ENCODE measurements around the gene UIMC1. TPM values are rescaled to one million over a fixed set of nuclear protein-coding genes. Genes with fewer than 3 reads are reported as not detected.

Gene UIMC1
- polyA plus RNA-seq, 1 of the 3 experiments (the other 2 are of a cell fraction): 19.9 TPM

GRCh38 chr5:176899946-176900779, 106.4 kb downstream of the UIMC1 start:
- ChIA-PET CTCF (interaction anchor here (0.8 to 3.3 kb wide), 9 partner anchors 9 to 555 kb away, joined by 3 to 12 read pairs (median 4); no protein-coding TSS in a partner anchor), POLR2A (interaction anchor here (1.6 kb wide), 1 partner anchor 12 kb away, joined by 4 read pairs; no protein-coding TSS in a partner anchor)
- H3K27me3 ChIP-seq (ENCODE audit: insufficient read depth): no peaks in the 10 kb centered on the region
- H3K36me3 ChIP-seq (replicated peaks in 1 of 2; ENCODE audit: control insufficient read depth in 1 of 2, insufficient read depth in 2 of 2, low read length in 1 of 2): peaks cover 21 to 40% of the 10 kb centered on the region in 2 experiments
- H3K27ac ChIP-seq (ENCODE audit: low read depth in 2 of 2, low read length in 1 of 2): peak overlapping the region in 1 of 2 experiments; percentile 67; a peak in 2 of 4 replicates
- H3K9ac ChIP-seq: no peak overlapping the region
- H3F3A ChIP-seq (replicated peaks; ENCODE audit: insufficient read depth): no peaks in the 10 kb centered on the region
- 98% methylated on average over 4 of the region's 4 CpGs for WGBS (ENCODE audit: low lambda C conversion rate)
- no peak overlapping the region for H3K4me3 ChIP-seq (ENCODE audit: low read depth in 2 of 2, low read length in 1 of 2)
- H3K9me3 ChIP-seq: no peaks in the 10 kb centered on the region
- no peak for TF ChIP-seq RAD21 (IDR thresholded peaks at IDR 0.05; ENCODE audit: low read length)
- no peak for TF ChIP-seq EZH2phosphoT487 (IDR thresholded peaks at IDR 0.05; ENCODE audit: borderline replicate concordance, low read depth)
- no peak for TF ChIP-seq RFX5 (IDR thresholded peaks at IDR 0.05; ENCODE audit: low read length)
- no peak for TF ChIP-seq SIN3A (IDR thresholded peaks at IDR 0.05; ENCODE audit: borderline replicate concordance, low read depth, low read length)
- TF ChIP-seq YY1 (IDR thresholded peaks at IDR 0.05; ENCODE audit: low read depth): no peak
- no peak for TF ChIP-seq RXRA (IDR thresholded peaks at IDR 0.05; ENCODE audit: borderline replicate concordance, low read depth)
- no peak for TF ChIP-seq FOXJ3 (CRISPR knock-in tag; IDR thresholded peaks at IDR 0.05)
- no peak for TF ChIP-seq ELF1 (IDR thresholded peaks at IDR 0.05)
- no peak for TF ChIP-seq ZBTB33 (IDR thresholded peaks at IDR 0.05; ENCODE audit: borderline replicate concordance, low read depth)
- no peaks in the 10 kb centered on the region for H4K20me1 ChIP-seq (ENCODE audit: insufficient read depth)
- H2AFZ ChIP-seq (ENCODE audit: low read depth): no peak overlapping the region
- H3K4me1 ChIP-seq (ENCODE audit: control insufficient read depth in 1 of 2, insufficient read depth in 2 of 2, low read depth in 1 of 2, low read length in 1 of 2): peaks cover 0 to 10% of the 10 kb centered on the region in 2 experiments; a peak in 1 of 4 replicates
- DNase-seq: peak; percentile 30
- no peaks in the 10 kb centered on the region for H3K9me2 ChIP-seq
- H3K79me2 ChIP-seq (ENCODE audit: insufficient read depth): no peaks in the 10 kb centered on the region
- H3K4me2 ChIP-seq: no peak overlapping the region

GRCh38 chr5:176899296-176899891, 107.2 kb downstream of the UIMC1 start, which contains the start of gene HK3:
TSS of gene HK3 (minus strand) at chr5:176899346. CDS start at chr5:176896159, 3,187 bp downstream.
- H3K4me3 ChIP-seq (ENCODE audit: low read depth in 2 of 2, low read length in 1 of 2): no peak within 1 kb of the TSS
- H3K27me3 ChIP-seq (ENCODE audit: insufficient read depth): no peaks in the 10 kb centered on the region
- H3K4me1 ChIP-seq (ENCODE audit: control insufficient read depth in 1 of 2, insufficient read depth in 2 of 2, low read depth in 1 of 2, low read length in 1 of 2): peaks cover 0 to 10% of the 10 kb centered on the region in 2 experiments; a peak in 1 of 4 replicates
- no peak for DNase-seq
- ChIA-PET CTCF (interaction anchor here (0.9 to 3.3 kb wide), 7 partner anchors 10 to 239 kb away, joined by 3 to 12 read pairs (median 3); no protein-coding TSS in a partner anchor), POLR2A (interaction anchor here (0.6 to 1.6 kb wide), 2 partner anchors 11 to 16 kb away, joined by 4 read pairs; no protein-coding TSS in a partner anchor)
- no peaks in the 10 kb centered on the region for H3K79me2 ChIP-seq (ENCODE audit: insufficient read depth)
- H3K9me2 ChIP-seq: no peaks in the 10 kb centered on the region
- H3F3A ChIP-seq (replicated peaks; ENCODE audit: insufficient read depth): no peaks in the 10 kb centered on the region
- no peak within 1 kb of the TSS for H3K9ac ChIP-seq
- H2AFZ ChIP-seq (ENCODE audit: low read depth): no peak within 1 kb of the TSS
- H3K4me2 ChIP-seq: no peak within 1 kb of the TSS
- H3K9me3 ChIP-seq: no peaks in the 10 kb centered on the region
- 98% methylated on average over 8 of the region's 9 CpGs for WGBS (ENCODE audit: low lambda C conversion rate)
- peaks cover 14 to 32% of the 10 kb centered on the region in 2 experiments for H3K36me3 ChIP-seq (replicated peaks in 1 of 2; ENCODE audit: control insufficient read depth in 1 of 2, insufficient read depth in 2 of 2, low read length in 1 of 2)
- peak within 1 kb of the TSS in 1 of 2 experiments; percentile 67; a peak in 2 of 4 replicates for H3K27ac ChIP-seq (ENCODE audit: low read depth in 2 of 2, low read length in 1 of 2)
- H4K20me1 ChIP-seq (ENCODE audit: insufficient read depth): no peaks in the 10 kb centered on the region
- TF ChIP-seq EZH2phosphoT487 (IDR thresholded peaks at IDR 0.05; ENCODE audit: borderline replicate concordance, low read depth): no peak
- TF ChIP-seq NFIC (IDR thresholded peaks at IDR 0.05; ENCODE audit: borderline replicate concordance): no peak
- TF ChIP-seq GATA2 (CRISPR knock-in tag; IDR thresholded peaks at IDR 0.05): no peak
- TF ChIP-seq TAF1 (IDR thresholded peaks at IDR 0.05; ENCODE audit: borderline replicate concordance, low read depth, low read length): no peak
- no peak for TF ChIP-seq SIN3A (IDR thresholded peaks at IDR 0.05; ENCODE audit: borderline replicate concordance, low read depth, low read length)
- TF ChIP-seq RXRA (IDR thresholded peaks at IDR 0.05; ENCODE audit: borderline replicate concordance, low read depth): no peak
- no peak for TF ChIP-seq GABPA (IDR thresholded peaks at IDR 0.05; ENCODE audit: low read depth)
- TF ChIP-seq FOSL2 (IDR thresholded peaks at IDR 0.05; ENCODE audit: borderline replicate concordance, low read depth): no peak
- TF ChIP-seq TEAD4 (IDR thresholded peaks at IDR 0.05; ENCODE audit: borderline replicate concordance, insufficient read depth): no peak
- no peak for TF ChIP-seq JUND (IDR thresholded peaks at IDR 0.05)
- TF ChIP-seq PBX3 (IDR thresholded peaks at IDR 0.05): no peak
- TF ChIP-seq EP300 (IDR thresholded peaks at IDR 0.05; ENCODE audit: borderline replicate concordance in 1 of 2, low read depth in 1 of 2, low read length in 1 of 2): no peak
- no peak for TF ChIP-seq FOXM1 (IDR thresholded peaks at IDR 0.05; ENCODE audit: low read depth)
- no peak for TF ChIP-seq USF1 (IDR thresholded peaks at IDR 0.05; ENCODE audit: borderline replicate concordance, low read depth)
- no peak for TF ChIP-seq IRF3 (IDR thresholded peaks at IDR 0.05; ENCODE audit: low read depth, low read length)
